Parathyroid adenoma (tissue), 2 donors: ENCODE results near the gene MSI2.

ENCODE experiments used
- H2AFZ ChIP-seq: fragments of 300-600 bp; sonication (generic); one replicate; pipeline ENCODE4 v1.7.0; 2017; ENCODE audit warnings: antibody characterized with exemption, mild to moderate bottlenecking
- H3K27ac ChIP-seq: fragments of 300-600 bp; sonication (generic); one replicate; pipeline ENCODE4 v1.7.0; 2017
- H3K27me3 ChIP-seq: fragments of 300-600 bp; sonication (generic); one replicate; pipeline ENCODE4 v1.7.0; 2017; ENCODE audit warnings: low read length; ENCODE audit not compliant: control insufficient read depth, insufficient read depth
- H3K36me3 ChIP-seq: fragments of 300-600 bp; sonication (generic); one replicate; pipeline ENCODE4 v1.7.0; 2017; ENCODE audit warnings: low read length; ENCODE audit not compliant: control insufficient read depth, insufficient read depth
- H3K4me1 ChIP-seq: fragments of 300-600 bp; sonication (generic); one replicate; pipeline ENCODE4 v1.7.0; 2017; ENCODE audit warnings: control low read depth
- H3K4me2 ChIP-seq: fragments of 300-600 bp; sonication (generic); one replicate; pipeline ENCODE4 v1.7.0; 2017; ENCODE audit warnings: low read length
- H3K4me3 ChIP-seq: fragments of 300-600 bp; sonication (generic); one replicate; pipeline ENCODE4 v1.7.0; 2017; ENCODE audit warnings: low read depth, low read length
- H3K79me2 ChIP-seq: fragments of 300-600 bp; sonication (generic); one replicate; pipeline ENCODE4 v1.7.0; 2017; ENCODE audit warnings: control low read depth
- H3K9ac ChIP-seq: fragments of 300-600 bp; sonication (generic); one replicate; pipeline ENCODE4 v1.7.0; 2017; ENCODE audit warnings: mild to moderate bottlenecking
- H3K9me3 ChIP-seq: fragments of 300-600 bp; sonication (generic); one replicate; pipeline ENCODE4 v1.7.0; 2017; ENCODE audit warnings: low read length; ENCODE audit not compliant: control insufficient read depth
- TF ChIP-seq, protein P1 (sequence below): fragments of 300-600 bp; sonication (generic); IDR thresholded peaks from one replicate; pipeline ENCODE4 v1.7.0; 2017; ENCODE audit warnings: antibody characterized with exemption, mild to moderate bottlenecking
- donor health status: primary hyperparathyroidism.

The MSI2 gene

DNA sequence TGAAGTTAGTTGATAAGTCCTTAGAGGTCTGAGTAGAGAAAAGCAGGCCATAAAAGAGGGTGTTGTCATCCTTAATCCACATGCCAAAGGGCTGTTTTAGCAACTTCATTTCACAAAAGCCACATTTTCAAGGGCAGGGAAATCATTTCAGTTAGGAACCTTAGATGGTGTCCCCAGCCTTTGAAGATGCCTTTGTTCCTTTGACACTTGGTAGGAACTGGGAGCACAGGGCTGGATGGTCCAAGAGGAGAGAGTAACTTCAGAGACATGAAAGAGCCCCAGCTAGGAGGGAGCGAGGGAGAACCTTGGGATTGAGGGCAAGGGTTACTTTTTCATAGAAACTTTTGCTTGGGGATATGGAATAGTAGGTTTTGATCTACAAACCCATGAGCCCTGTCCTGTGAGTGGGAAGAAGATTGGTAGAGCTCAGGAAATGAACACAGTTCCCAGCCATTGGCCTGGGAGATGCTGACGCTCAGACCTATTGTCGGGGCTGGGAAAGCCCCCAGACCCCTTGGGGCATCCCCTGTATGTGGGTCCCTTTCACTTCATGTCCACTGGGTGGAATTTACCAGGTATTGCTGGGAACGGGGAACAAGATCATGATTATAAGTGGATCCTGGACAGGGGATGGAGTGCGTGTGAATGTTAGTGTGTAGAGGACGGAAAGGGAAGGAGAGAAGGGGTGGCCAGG lies 18.9 kb downstream of the MSI2 start:
- Histone ChIP-seq H3K36me3 (no peaks in the 10 kb centered on the region), H3K27ac (no peak overlapping the region)

DNA sequence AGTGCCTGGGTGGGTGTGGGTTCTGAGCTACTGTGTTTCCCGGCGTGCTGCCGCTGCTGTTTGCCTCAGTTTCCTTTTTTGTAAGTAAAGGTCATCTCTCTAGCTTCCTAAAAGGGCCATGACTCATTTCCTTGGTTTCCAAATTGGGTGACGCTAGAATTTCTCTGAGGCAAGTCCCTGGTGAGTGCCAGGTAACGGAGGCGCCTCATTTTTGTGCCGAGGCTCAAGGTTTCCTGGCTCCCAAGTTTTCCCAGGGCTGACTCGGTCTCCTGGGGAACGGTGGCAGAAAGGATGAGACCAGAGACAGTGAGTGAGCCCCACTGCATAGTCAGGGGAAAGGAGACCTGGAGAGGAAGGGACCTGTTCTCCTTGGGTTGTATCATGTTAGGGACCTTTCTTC lies 20.3 kb downstream of the MSI2 start:
- Histone ChIP-seq H3K9ac (no peak overlapping the region), H3K36me3 (no peaks in the 10 kb centered on the region), H3K9me3 (no peaks in the 10 kb centered on the region), H3K79me2 (peaks cover 68% of the 10 kb centered on the region), H2AFZ (no peak overlapping the region), H3K4me1 (peaks cover 36% of the 10 kb centered on the region), H3K4me3 (no peak overlapping the region), H3K27me3 (no peaks in the 10 kb centered on the region), H3K4me2 (no peak overlapping the region), H3K27ac (no peak overlapping the region)
- TF ChIP-seq, protein P1, sequence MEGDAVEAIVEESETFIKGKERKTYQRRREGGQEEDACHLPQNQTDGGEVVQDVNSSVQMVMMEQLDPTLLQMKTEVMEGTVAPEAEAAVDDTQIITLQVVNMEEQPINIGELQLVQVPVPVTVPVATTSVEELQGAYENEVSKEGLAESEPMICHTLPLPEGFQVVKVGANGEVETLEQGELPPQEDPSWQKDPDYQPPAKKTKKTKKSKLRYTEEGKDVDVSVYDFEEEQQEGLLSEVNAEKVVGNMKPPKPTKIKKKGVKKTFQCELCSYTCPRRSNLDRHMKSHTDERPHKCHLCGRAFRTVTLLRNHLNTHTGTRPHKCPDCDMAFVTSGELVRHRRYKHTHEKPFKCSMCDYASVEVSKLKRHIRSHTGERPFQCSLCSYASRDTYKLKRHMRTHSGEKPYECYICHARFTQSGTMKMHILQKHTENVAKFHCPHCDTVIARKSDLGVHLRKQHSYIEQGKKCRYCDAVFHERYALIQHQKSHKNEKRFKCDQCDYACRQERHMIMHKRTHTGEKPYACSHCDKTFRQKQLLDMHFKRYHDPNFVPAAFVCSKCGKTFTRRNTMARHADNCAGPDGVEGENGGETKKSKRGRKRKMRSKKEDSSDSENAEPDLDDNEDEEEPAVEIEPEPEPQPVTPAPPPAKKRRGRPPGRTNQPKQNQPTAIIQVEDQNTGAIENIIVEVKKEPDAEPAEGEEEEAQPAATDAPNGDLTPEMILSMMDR = no peak

More for the DNA sequence above, 18.9 kb downstream of the MSI2 start:
- Histone ChIP-seq H2AFZ (no peak overlapping the region), H3K9me3 (no peaks in the 10 kb centered on the region), H3K4me2 (no peak overlapping the region), H3K79me2 (peaks cover 63% of the 10 kb centered on the region), H3K9ac (no peak overlapping the region), H3K4me1 (peaks cover 29% of the 10 kb centered on the region), H3K27me3 (no peaks in the 10 kb centered on the region), H3K4me3 (no peak overlapping the region)
- TF ChIP-seq, protein P1 = no peak

- Histone ChIP-seq H3K27me3 (no peaks in the 10 kb centered on the region), H3K9ac (no peak overlapping the region), H3K9me3 (no peaks in the 10 kb centered on the region), H3K4me2 (no peak overlapping the region), H3K79me2 (peaks cover 67% of the 10 kb centered on the region), H2AFZ (no peak overlapping the region), H3K4me1 (peaks cover 45% of the 10 kb centered on the region), H3K36me3 (no peaks in the 10 kb centered on the region), H3K27ac (peak overlapping the region; percentile 18), H3K4me3 (no peak overlapping the region)
- TF ChIP-seq, protein P1 = no peak
Measured at GRCh38 chr17:57277923-57278604, 21.7 kb downstream of the MSI2 start.

DNA sequence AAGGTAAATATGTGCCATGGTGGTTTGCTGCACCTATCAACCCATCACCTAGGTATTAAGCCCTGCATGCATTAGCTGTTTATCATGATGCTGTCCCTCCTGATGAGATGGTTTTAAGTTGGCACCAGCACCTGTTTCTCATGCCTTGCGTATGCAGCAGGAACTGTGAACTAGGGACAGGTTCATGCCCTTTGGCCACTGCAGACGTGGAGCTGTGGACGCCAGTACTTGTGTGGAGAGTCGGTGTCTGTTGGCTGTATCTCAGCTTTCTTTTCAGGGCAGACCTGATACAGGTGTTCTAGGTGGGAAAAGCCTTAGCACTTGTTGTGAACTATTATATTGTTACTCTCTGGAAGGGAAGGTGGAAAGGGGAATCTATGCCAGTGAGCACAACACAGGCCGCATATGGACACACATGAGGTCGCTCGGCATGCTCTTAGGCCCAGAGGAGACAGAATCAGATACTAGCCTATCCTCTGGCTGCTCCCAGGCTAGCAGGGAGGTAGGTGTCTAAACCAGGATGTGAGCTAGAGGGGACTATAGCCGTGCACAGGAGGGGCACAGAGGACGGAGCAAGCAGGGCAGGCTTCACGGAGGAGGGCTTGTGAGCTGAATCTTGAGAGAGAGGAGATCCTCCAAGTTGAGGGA lies 22.5 kb downstream of the MSI2 start:
- Histone ChIP-seq H2AFZ (no peak overlapping the region), H3K4me1 (peaks cover 45% of the 10 kb centered on the region), H3K4me3 (no peak overlapping the region)

More for the DNA sequence above, 22.5 kb downstream of the MSI2 start:
- H3K27ac ChIP-seq = peak overlapping the region; percentile 81
- H3K4me2 ChIP-seq = no peak overlapping the region
- no peaks in the 10 kb centered on the region for H3K36me3 ChIP-seq
- TF ChIP-seq, protein P1 = no peak
- H3K79me2 ChIP-seq = peaks cover 70% of the 10 kb centered on the region
- H3K9ac ChIP-seq = no peak overlapping the region
- no peaks in the 10 kb centered on the region for H3K27me3 ChIP-seq
- no peaks in the 10 kb centered on the region for H3K9me3 ChIP-seq
